HG03175 (cell line): ENCODE results near the gene PDE4A.
"Not testable (repeated sequence)": the region's sequence is repeated elsewhere in the genome, so short reads cannot be mapped to it uniquely, and the experiment has no call there.

Source experiments
- ATAC-seq: cut with Tn5 transposase; IDR thresholded peaks from one replicate; pipeline ENCODE4 v1.9.1; 2021; ENCODE audit warnings: mild to moderate bottlenecking, moderate library complexity; ENCODE audit not compliant: unreplicated experiment

Gene PDE4A

DNA sequence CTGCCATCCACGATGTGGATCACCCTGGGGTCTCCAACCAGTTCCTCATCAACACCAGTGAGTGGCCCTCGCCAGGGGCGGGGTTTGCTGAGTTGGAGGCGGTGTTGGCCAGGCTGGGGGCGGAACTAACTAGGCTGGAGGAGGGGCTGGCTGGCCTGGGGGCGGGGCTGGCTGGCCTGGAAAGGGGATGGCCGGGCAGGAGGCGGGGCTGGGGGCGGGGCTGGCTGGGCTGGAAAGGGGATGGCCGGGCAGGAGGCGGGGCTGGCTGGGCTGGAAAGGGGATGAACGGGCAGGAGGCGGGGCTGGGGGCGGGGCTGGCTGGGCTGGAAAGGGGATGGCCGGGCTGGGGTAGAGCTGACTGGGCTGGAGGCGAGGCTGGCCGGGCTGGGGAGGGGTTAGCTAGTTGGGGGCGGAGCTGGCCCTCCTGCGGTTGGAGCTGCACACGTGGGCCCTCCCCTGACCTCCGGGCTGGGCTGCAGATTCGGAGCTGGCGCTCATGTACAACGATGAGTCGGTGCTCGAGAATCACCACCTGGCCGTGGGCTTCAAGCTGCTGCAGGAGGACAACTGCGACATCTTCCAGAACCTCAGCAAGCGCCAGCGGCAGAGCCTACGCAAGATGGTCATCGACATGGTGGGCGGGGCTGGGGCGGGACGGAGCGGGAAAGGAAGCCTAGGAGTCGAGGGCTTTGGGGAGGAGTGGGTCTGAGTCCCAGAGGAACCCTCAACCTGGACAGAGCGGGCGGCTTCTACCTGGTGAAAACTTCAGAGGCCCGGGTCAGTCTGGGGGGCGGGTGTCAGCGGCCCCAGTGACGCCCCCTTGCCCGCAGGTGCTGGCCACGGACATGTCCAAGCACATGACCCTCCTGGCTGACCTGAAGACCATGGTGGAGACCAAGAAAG, 41.0 kb downstream of the PDE4A start:
- ATAC-seq, result peak; percentile 91

DNA sequence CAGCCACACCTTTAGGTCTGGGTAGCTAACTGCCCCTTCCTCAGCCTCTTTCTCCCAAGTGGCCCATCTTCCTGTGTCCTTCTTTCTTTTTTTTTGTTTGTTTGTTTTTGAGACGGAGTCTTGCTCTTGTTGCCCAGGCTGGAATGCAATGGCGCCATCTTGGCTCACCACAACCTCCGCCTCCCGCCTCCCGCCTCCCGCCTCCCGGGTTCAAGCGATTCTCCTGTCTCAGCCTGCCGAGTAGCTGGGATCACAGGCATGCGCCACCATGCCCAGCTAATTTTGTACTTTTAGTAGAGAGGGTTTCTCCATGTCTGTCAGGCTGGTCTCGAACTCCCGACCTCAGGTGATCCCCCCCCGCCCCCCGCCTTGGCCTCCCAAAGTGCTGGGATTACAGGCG, 41.7 kb downstream of the PDE4A start:
- not testable (repeated sequence) for ATAC-seq

DNA sequence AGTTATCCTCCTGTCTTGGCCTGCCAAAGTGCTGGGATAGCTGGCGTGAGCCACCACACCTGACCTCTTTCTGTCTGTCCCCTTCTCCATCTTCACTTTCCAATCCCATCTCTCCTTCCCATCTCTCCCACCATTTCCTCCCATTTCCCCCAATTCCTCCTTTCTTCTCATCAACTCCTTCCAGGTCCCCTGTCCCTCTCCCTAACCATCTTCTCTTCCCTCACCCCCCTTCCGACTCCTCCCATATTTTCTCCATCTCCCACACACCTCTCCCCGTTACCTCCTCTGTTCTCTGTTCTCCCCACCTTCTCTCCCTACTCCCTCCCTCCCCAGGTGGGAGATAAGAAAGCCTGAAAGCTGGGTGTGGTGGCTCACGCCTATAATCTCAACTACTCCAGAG, 42.2 kb downstream of the PDE4A start:
- ATAC-seq, result no peak

DNA sequence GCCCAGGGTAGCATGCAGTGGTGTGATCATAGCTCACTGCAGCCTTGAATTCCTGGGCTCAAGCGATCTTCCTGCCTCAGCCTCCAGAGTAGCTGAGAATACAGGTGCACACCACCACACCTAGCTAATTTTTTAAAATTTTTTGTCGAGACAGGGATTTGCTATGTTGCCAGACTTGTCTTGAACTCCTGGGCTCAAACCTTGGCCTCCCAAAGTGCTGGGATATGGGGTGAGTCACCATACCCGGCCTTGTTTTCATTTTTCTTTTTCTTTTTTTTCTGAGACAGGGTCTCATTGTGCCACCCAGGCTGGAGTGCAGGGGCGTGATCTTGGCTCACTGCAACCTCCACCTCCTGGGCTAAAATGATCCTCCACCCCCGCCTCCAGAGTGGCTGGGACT, 44.1 kb downstream of the PDE4A start:
- no peak for ATAC-seq

DNA sequence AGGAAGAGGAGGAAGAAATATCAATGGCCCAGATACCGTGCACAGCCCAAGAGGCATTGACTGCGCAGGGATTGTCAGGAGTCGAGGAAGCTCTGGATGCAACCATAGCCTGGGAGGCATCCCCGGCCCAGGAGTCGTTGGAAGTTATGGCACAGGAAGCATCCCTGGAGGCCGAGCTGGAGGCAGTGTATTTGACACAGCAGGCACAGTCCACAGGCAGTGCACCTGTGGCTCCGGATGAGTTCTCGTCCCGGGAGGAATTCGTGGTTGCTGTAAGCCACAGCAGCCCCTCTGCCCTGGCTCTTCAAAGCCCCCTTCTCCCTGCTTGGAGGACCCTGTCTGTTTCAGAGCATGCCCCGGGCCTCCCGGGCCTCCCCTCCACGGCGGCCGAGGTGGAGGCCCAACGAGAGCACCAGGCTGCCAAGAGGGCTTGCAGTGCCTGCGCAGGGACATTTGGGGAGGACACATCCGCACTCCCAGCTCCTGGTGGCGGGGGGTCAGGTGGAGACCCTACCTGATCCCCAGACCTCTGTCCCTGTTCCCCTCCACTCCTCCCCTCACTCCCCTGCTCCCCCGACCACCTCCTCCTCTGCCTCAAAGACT, 46.9 kb downstream of the PDE4A start:
- ATAC-seq, result no peak

DNA sequence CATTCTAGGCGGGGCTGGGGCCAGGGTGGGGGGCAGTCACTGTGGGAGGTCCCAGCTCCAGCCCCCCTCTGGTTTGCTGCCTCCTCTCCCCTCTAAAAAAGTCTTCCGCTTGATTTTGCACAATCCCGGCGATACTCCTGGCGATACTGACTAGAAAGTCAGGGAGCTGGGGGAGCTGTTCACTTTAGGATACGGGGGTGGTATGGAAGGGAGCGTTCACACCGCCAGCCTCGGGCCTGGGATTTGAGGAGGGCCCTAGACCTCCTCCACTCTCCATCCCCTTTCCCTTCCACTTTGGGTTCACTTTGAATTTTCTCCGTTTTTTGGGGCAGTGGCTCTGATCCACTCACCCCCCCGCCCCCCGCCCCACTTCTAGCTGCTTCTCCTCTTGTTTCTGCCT, 47.8 kb downstream of the PDE4A start:
- ATAC-seq, result no peak

DNA sequence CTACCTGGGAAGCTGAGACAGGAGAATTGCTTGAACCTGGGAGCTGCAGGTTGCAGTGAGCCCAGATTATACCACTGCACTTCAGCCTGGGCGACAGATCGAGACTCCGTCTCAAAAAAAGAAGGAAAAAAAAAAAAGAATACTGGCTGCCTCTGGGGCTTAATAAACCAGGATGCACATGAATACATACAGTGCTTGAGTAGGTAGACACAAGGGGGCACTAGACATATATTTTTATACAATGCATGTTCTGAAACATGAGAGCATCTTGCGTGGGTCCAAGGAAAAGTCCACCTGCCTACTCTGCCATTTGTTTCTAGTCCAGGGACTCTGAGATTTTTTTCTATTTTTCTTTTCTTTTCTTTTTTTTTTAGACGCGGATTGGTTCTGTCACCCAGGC, 51.6 kb downstream of the PDE4A start:
- ATAC-seq, result no peak

DNA sequence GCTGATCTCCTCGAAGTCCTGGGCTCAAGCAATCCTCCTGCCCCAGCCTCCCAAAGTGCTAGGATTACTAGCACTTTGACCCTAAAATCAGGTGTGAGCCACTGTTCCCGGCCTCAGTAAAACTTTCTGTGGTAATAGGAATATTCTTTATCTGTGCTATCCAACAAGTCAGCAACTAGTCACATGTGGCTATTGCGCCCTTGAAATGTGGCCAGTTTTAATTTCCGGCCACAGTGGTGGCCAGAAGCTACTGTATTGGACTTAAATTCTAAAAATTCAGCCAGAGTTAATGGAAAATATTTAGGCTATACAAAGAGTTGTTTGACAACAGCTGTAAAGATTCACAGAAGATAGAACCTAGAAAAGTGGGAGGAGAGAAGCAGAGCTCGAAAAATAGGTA, 52.9 kb downstream of the PDE4A start:
- no peak for ATAC-seq

DNA sequence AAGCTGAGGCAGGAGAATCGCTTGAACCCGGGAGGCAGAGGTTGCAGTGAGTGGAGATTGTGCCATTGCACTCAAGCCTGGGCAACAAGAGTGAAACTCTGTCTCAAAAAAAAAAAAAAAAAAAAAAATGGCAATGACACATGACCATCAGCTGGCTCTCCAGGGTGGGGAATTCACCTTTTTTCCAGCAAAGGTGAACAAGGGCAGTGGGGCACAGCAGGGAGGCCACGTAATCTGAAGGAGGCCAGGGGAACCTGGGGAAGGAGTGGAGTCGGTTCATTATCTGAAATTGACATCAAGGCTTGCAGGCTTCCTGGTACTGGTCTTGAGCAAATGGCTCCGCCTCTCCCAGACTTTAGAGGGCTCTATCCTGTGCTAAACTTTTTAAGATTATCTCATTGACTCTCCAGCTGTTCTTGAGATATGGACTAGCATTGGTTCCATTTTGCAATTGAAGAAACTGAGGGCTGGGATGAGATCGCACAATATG, 54.7 kb downstream of the PDE4A start:
- no peak for ATAC-seq

DNA sequence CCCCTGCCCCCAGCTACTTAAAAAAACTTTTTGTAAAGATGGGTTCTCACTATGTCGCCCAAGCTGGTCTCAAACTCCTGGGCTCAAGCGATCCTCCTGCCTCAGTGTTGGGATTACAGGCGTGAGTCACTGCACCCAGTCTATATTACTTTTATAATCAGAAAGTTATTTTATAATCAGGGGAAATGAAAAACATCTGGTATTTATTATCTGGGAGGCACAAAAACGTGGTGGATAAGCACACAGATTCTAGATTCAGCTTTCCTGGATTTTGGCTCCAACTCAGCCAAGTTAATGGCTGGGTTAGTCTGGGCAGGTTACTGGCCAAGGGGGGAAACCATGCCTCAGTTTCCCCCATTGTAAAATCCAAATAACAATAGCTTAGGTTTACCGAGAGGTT, 58.1 kb downstream of the PDE4A start:
- no peak for ATAC-seq

DNA sequence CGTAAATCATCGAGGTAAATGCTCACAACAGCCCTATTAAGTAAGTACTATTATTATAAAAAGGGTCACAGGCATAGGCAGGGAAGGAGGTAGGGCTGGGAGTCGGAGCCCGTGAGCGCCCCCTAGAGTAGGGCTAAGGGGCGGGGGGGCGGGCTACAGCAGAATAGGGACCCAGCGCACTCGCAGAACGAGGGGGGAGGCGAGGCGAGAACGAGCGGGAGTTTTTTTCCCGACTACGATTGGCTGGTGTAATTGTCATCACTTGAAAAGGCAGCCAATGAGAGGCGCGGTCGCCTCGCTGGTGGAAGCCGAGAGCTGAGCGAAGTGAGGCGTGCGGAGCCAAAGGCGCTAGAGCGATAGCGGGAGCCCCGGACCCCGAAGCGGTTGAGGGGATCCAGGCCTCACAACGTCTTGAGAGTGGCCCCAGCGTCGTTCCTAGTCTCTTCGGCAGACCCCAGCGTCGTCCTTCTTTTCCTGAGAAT, 58.6 kb downstream of the PDE4A start:
- no peak for ATAC-seq

DNA sequence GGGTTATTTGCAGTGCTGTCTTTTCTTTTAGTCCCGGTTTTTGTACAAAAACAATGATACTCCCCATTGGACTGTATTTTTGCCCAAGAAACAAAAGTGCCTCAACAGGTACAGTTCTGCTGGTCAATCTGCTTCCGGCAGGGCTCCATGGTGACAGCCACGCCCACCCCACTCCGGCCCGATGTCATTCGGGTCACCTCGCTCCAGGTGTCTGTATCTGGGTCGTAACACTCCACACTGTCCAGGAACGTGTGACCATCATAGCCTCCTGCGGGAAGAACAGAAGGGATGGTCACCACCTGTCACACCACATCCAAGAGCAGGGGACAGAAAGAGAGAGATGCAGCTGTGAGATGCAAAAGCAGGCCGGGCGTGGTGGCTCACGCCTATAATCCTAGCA, 66.2 kb downstream of the PDE4A start:
- no peak for ATAC-seq

DNA sequence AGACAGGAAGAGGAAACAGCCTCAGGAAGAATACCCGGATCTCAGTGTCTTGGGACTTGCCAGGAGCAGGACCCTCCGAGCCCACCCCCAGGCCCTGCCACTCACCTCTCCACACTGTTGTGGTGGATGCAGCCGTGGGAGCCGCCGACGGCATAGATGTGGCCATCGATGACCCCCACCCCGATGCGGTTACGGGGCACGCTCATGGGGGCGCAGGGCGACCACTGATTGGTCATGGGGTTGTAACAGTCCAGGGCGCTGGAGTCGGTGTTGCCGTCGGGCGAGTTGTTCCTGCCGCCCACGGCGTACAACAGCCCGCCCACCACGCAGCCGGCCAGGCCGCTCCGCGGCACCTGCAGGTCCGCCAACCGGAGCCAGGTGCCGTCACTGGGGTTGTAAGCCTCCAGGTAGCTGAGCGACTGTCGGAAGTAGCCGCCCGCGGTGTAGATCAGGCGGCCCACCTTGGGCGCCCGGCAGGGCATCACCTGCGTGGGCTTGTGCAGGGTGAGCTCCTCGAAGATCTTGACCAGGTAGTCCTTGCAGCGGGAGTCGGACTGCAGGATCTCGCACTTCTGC, 71.2 kb downstream of the PDE4A start:
- no peak for ATAC-seq

DNA sequence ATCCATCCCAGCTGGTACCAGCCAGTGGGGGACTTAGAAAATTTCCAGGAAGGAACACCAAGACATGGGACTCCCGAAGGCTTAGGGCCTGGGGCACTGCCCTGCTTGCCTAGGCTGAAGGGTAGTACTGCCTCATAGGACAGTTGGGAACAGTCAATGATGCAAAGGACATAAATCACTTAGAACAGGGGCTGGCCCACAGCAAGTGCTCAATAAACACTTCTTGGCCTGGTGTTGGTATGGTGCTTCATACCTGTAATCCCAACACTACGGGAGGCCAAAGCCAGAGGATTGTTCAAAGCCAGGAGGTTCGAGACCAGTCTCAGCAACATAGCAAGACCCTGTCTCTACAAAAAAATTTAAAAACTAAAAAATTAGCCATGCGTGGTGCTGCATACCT, 77.0 kb downstream of the PDE4A start:
- ATAC-seq, result no peak

DNA sequence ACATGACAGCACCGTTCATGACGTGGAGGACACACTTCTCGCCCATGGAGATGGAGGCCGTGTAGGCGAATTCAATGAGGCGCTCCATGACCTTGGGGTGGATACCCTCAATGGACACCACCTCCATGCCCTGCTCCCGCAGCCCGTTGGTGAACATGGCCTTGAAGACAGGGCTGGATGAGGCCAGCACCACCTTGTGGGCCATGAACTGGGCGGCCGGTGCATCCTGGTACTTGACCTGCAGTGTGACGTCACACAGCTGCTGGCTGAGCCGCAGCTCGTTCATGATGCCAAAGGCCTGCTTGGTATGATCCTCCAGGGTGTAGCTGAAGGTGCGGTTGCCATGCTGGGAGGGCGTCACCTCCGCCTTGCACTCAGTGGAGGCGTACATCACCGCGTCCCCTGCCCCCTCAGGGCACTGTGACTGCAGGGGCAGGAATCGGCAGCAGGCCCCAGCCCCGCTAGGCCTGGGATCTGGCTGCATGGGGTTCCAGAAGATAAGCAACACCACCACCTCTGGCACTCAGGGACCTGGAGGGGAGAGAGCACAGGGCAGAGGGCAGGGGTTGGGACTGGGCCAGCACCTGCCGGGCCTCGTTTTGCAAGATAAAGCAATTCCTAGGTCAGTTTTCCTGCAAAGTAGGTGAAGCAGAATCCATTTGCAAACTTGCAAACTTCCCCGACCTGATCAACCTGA, 79.4 kb downstream of the PDE4A start:
- no peak for ATAC-seq

DNA sequence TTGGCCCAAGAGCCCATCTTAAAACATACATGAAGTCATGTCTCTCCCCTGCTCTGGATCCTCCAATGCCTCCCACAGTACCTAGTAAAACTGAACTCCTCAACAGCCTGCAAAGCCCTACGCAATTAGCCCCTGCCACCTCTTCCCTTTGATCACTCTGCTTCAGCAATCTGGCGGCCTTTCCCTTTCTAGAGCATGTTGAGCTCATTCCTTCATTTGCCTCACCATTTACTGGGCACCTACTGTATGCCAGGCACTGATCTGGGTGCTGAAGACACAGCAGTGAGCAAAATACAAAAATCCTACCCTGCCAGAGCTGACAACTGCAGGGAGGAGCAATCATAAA, 79.9 kb downstream of the PDE4A start:
- ATAC-seq, result no peak

DNA sequence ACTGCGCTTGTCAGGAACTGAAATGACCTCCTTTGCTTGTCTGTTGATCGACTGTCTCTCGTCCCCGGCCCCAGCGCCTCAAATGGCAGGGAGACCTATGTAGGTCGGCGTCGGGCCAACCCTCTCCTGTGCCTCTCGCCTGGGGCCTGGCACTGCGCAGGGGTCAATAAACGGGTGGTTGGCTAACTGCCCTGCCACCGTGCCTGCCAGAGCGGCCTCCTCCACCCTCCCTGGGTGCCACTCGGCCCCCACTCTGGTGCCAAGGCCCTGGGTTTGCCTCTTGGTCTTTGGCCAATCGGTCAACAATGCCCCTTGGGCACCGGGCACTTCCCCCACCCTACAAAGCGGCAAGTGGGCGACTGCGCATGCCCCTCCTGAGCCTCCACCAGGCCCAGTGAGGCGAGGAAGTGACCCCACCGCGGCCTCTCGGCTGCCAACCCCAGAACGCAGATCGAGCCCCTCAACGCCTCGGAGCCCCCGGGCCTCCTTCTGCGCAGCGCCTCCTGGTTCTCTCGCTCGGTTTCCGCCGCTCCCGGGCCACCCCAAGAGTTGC, 81.7 kb downstream of the PDE4A start:
- ATAC-seq, result peak; percentile 36

DNA sequence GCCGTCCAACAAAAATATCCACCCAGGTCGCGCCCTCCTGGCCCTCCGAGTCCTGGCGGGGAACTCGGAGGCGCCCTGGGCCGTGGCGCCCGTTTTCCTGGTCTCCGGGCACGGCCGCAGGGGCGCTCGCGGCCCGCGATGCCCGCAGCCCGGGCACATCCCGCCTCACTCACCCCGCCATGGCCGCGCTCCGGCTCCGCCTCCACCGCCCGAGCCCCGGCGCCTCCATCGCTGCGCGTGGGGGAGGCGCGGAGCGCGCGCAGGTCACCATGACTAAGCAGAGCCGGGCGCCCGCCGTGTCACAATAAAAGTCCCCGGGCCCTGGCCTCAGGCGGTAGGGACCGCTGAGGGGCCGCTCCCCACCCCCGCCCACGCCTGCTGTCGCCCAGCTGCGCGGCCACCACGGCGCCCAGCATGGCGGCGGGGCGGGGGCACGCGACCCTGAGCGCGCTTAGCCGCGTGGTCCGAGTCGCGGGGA, 82.2 kb downstream of the PDE4A start:
- ATAC-seq, result peak; percentile 82

DNA sequence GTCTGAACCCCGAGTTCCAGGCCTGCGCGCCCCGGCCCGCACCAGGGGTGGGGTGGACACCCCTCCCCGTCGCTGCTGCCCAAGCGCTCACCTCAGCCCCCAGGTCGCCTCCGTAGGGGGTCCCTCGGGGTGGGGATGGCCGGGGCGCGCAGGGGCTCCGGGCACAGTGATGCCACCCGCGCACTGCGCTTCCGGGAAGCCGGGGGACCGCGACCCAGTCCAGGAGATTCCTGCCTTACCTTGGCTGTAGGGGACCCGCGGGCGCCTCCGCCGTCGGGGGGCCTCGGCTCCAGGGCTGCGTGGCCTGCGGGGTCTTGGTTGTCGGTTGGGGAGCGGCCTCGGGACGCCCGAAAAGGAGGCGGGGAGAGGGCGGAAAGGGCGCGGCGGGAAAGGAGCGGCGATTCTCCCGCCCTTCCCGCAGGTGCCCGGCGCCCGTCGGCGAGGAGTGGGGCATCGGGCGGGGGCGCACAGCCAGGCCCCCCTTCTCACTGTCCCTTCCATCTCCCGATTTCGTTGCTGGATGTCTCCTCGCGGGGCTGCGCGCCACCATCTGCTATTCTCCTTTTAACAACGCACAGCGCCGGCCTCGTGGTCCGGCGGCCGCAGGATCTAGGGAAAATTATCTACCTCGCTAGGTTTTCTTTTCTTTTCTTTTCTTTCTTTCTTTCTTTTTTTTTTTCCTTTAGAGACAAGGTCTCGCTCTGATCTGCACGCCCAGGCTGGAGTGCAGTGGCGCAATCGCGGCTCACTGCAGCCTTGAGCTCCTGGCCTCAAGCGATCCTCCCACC, 82.9 kb downstream of the PDE4A start, which contains the start of gene KEAP1:
TSS of gene KEAP1 (minus strand) at position 355 of the 788 bp plus-strand sequence. CDS start 3,323 bp downstream, outside the sequence.
- peak; percentile 7 for ATAC-seq
